Activated T-helper 2 cell treated with anti-CD3 and anti-CD28 coated beads, Interferon-gamma antibody, Interleukin-2, Interleukin-4, amounts not matched to agents 10 μg/mL and 5 μg/mL and 100 μg/mL, durations not matched to agents 14 hours and 24 hours and 36 hours (primary cell): ENCODE data around the gene CKS1B. TPM values are rescaled to one million over a fixed set of nuclear protein-coding genes. Genes with fewer than 3 reads are reported as not detected.
"Not testable (repeated sequence)": the region's sequence is repeated elsewhere in the genome, so short reads cannot be mapped to it uniquely, and the experiment has no call there.

Experiments used
- DNase-seq: peaks from one replicate; pipeline ENCODE4 v3.0.0; 2021; ENCODE audit warnings: low spot score
- H3K27ac Mint-ChIP-seq: one replicate; pipeline ENCODE4 v1.8.0; 2021; ENCODE audit warnings: mixed read lengths
- H3K27me3 Mint-ChIP-seq: one replicate; pipeline ENCODE4 v1.8.0; 2021; ENCODE audit warnings: low read depth, mixed read lengths
- H3K36me3 Mint-ChIP-seq: one replicate; pipeline ENCODE4 v1.8.0; 2021; ENCODE audit warnings: low read depth, mixed read lengths
- H3K4me1 Mint-ChIP-seq: one replicate; pipeline ENCODE4 v1.8.0; 2021; ENCODE audit warnings: low read depth, mixed read lengths
- H3K4me3 Mint-ChIP-seq: one replicate; pipeline ENCODE4 v1.8.0; 2021; ENCODE audit warnings: low read depth, mild to moderate bottlenecking, moderate library complexity, mixed read lengths
- H3K9me3 Mint-ChIP-seq: one replicate; pipeline ENCODE4 v1.8.0; 2021; ENCODE audit warnings: mixed read lengths
- intact Hi-C: fragments of 100-400 bp; cut with micrococcal nuclease; formaldehyde crosslinking; loops from one replicate; pipeline ENCODE4 v1.15.1; 2023
- total RNA-seq: library from RNA; stranded (reverse); gene quantifications from 2 replicates; pipeline ENCODE4 v1.2.3, GENCODE V29; 2022

CKS1B gene
- total RNA-seq, 1 donor from 2014 or later = 169 TPM

GRCh38 chr1:154988058-154988954 lies 13.8 kb downstream of the CKS1B start:
- no peak for DNase-seq

GRCh38 chr1:154989195-154989860 lies 14.8 kb downstream of the CKS1B start:
- H3K27ac Mint-ChIP-seq = no peak overlapping the region
- peaks cover 5% of the 10 kb centered on the region for H3K4me1 Mint-ChIP-seq
- intact Hi-C loops = no loop called here
- no peak overlapping the region for H3K4me3 Mint-ChIP-seq
- no peaks in the 10 kb centered on the region for H3K27me3 Mint-ChIP-seq
- peaks cover 28% of the 10 kb centered on the region for H3K36me3 Mint-ChIP-seq
- DNase-seq = no peak
- no peaks in the 10 kb centered on the region for H3K9me3 Mint-ChIP-seq

More at GRCh38 chr1:154988058-154988954, 13.8 kb downstream of the CKS1B start:
- no peaks in the 10 kb centered on the region for H3K27me3 Mint-ChIP-seq
- intact Hi-C loops = no loop called here
- H3K9me3 Mint-ChIP-seq = no peaks in the 10 kb centered on the region
- peaks cover 5% of the 10 kb centered on the region for H3K4me1 Mint-ChIP-seq
- no peak overlapping the region for H3K27ac Mint-ChIP-seq
- peaks cover 31% of the 10 kb centered on the region for H3K36me3 Mint-ChIP-seq
- H3K4me3 Mint-ChIP-seq = no peak overlapping the region

- peaks cover 28% of the 10 kb centered on the region for H3K36me3 Mint-ChIP-seq
Observed at GRCh38 chr1:154990276-154990675, 15.8 kb downstream of the CKS1B start.

GRCh38 chr1:154992721-154993571 lies 18.5 kb downstream of the CKS1B start:
- H3K36me3 Mint-ChIP-seq = peaks cover 22% of the 10 kb centered on the region
- intact Hi-C loops = no loop called here
- no peak overlapping the region for H3K4me3 Mint-ChIP-seq
- no peaks in the 10 kb centered on the region for H3K9me3 Mint-ChIP-seq
- no peak overlapping the region for H3K27ac Mint-ChIP-seq
- DNase-seq = no peak
- peaks cover 21% of the 10 kb centered on the region for H3K4me1 Mint-ChIP-seq
- no peaks in the 10 kb centered on the region for H3K27me3 Mint-ChIP-seq

More at GRCh38 chr1:154990276-154990675, 15.8 kb downstream of the CKS1B start:
- H3K4me1 Mint-ChIP-seq = peaks cover 9% of the 10 kb centered on the region
- no peaks in the 10 kb centered on the region for H3K27me3 Mint-ChIP-seq
- H3K4me3 Mint-ChIP-seq = no peak overlapping the region
- intact Hi-C loops = no loop called here
- H3K9me3 Mint-ChIP-seq = no peaks in the 10 kb centered on the region
- no peak for DNase-seq
- no peak overlapping the region for H3K27ac Mint-ChIP-seq

GRCh38 chr1:154993572-154994268 lies 19.2 kb downstream of the CKS1B start, which contains the start of gene LENEP:
TSS of gene LENEP (plus strand) at chr1:154993586. CDS start at chr1:154993608, 22 bp downstream.
- H3K27ac Mint-ChIP-seq = peak within 1 kb of the TSS; percentile 31

GRCh38 chr1:154994269-154994587 lies 19.7 kb downstream of the CKS1B start:
- intact Hi-C loops = no loop called here
- H3K27ac Mint-ChIP-seq = no peak overlapping the region
- H3K9me3 Mint-ChIP-seq = no peaks in the 10 kb centered on the region
- DNase-seq = no peak
- no peak overlapping the region for H3K4me3 Mint-ChIP-seq
- H3K27me3 Mint-ChIP-seq = no peaks in the 10 kb centered on the region
- peaks cover 25% of the 10 kb centered on the region for H3K4me1 Mint-ChIP-seq
- peaks cover 9% of the 10 kb centered on the region for H3K36me3 Mint-ChIP-seq

More at GRCh38 chr1:154993572-154994268, 19.2 kb downstream of the CKS1B start, which contains the start of gene LENEP:
- DNase-seq = no peak
- Mint-ChIP-seq H3K4me1 (peaks cover 26% of the 10 kb centered on the region), H3K27me3 (no peaks in the 10 kb centered on the region), H3K9me3 (no peaks in the 10 kb centered on the region), H3K4me3 (no peak within 1 kb of the TSS), H3K36me3 (peaks cover 14% of the 10 kb centered on the region)
- intact Hi-C loops = no loop called here

GRCh38 chr1:154994591-154994990 lies 20.1 kb downstream of the CKS1B start:
- H3K9me3 Mint-ChIP-seq = no peaks in the 10 kb centered on the region
- H3K4me1 Mint-ChIP-seq = peaks cover 25% of the 10 kb centered on the region
- H3K4me3 Mint-ChIP-seq = no peak overlapping the region
- DNase-seq = no peak
- H3K36me3 Mint-ChIP-seq = peaks cover 7% of the 10 kb centered on the region
- no peak overlapping the region for H3K27ac Mint-ChIP-seq
- intact Hi-C loops = no loop called here
- H3K27me3 Mint-ChIP-seq = no peaks in the 10 kb centered on the region

GRCh38 chr1:154995301-154995983 lies 21.0 kb downstream of the CKS1B start:
- H3K27me3 Mint-ChIP-seq, H3K9me3 Mint-ChIP-seq, H3K36me3 Mint-ChIP-seq, intact Hi-C loops, H3K27ac Mint-ChIP-seq, DNase-seq, H3K4me3 Mint-ChIP-seq: not testable (repeated sequence)
- H3K4me1 Mint-ChIP-seq = peaks cover 30% of the 10 kb centered on the region

GRCh38 chr1:154996966-154997701 lies 22.7 kb downstream of the CKS1B start:
- H3K27ac Mint-ChIP-seq = peak overlapping the region; percentile 32
- H3K9me3 Mint-ChIP-seq = no peaks in the 10 kb centered on the region
- H3K27me3 Mint-ChIP-seq = no peaks in the 10 kb centered on the region
- no peaks in the 10 kb centered on the region for H3K36me3 Mint-ChIP-seq
- H3K4me3 Mint-ChIP-seq = no peak overlapping the region
- intact Hi-C loops = no loop called here
- DNase-seq = no peak
- H3K4me1 Mint-ChIP-seq = peaks cover 30% of the 10 kb centered on the region

GRCh38 chr1:154998201-154998780 lies 23.8 kb downstream of the CKS1B start:
- Mint-ChIP-seq H3K4me1 (peaks cover 30% of the 10 kb centered on the region), H3K4me3 (peak overlapping the region; percentile 45), H3K27me3 (no peaks in the 10 kb centered on the region), H3K27ac (peak overlapping the region; percentile 76), H3K9me3 (no peaks in the 10 kb centered on the region), H3K36me3 (peaks cover 5% of the 10 kb centered on the region)
- no peak for DNase-seq
- intact Hi-C loops = no loop called here
